Testis (tissue), 2 donors: ENCODE data around the gene SERPINA12.

ENCODE experiments used
- POLR2A ChIP-seq: fragments of 450-650 bp; IDR thresholded peaks from one replicate; pipeline ENCODE4 v1.6.1; 2017; ENCODE audit warnings: antibody characterized with exemption, mild to moderate bottlenecking, moderate library complexity
- TF ChIP-seq, protein P1 (sequence below), 3 experiments: fragments of 450-650 bp in 2 of 3; fragments of 200-600 bp in 1 of 3; sonication (generic) in 1 of 3; IDR thresholded peaks; one replicate each; pipeline ENCODE4 v1.5.1; 2016 to 2019; ENCODE audit warnings: antibody characterized with exemption in 3 of 3, mild to moderate bottlenecking in 2 of 3, moderate library complexity in 1 of 3

DNA sequence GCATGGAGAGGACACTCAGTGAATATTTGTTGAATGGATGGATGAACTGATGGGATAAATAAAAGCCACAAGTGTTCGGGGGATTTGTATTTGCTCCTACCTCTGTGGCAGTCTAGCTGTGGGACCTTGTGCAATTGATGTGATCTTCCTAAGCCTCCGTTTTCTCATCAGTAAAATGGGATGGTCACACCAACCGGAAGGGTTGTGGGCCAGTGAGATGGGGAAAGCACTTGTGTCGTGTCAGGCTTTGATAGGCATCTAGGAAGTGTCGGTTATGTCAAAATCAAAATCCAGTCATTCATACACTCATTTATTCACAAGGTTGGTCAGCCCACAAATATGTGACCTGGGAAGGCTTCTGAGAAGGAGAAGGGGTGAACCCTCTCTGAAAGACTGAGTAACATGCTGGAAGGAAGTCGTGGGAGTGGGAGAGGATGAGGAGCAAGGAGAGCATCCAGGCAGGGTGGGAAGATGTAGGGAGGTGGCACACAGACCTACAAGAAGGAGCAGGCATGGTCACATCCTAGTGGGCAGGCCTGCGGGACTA lies 25.5 kb downstream of the SERPINA12 start:
- TF ChIP-seq, protein P1, sequence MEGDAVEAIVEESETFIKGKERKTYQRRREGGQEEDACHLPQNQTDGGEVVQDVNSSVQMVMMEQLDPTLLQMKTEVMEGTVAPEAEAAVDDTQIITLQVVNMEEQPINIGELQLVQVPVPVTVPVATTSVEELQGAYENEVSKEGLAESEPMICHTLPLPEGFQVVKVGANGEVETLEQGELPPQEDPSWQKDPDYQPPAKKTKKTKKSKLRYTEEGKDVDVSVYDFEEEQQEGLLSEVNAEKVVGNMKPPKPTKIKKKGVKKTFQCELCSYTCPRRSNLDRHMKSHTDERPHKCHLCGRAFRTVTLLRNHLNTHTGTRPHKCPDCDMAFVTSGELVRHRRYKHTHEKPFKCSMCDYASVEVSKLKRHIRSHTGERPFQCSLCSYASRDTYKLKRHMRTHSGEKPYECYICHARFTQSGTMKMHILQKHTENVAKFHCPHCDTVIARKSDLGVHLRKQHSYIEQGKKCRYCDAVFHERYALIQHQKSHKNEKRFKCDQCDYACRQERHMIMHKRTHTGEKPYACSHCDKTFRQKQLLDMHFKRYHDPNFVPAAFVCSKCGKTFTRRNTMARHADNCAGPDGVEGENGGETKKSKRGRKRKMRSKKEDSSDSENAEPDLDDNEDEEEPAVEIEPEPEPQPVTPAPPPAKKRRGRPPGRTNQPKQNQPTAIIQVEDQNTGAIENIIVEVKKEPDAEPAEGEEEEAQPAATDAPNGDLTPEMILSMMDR (IDR thresholded peaks at IDR 0.05): no peak
- no peak for TF ChIP-seq POLR2A
